IMR-90 (cell line): ENCODE results near the gene SDR9C7.

ENCODE experiments used
- FOS ChIP-seq: fragments of 150-350 bp; IDR thresholded peaks from 2 replicates; pipeline ENCODE4 v1.6.1; 2016; ENCODE audit warnings: low read depth, low read length
- POLR2A ChIP-seq: IDR thresholded peaks from 2 replicates; pipeline ENCODE4 v1.6.1; 2012; ENCODE audit warnings: mild to moderate bottlenecking, low read depth, low read length
- RFX5 ChIP-seq: IDR thresholded peaks from 2 replicates; pipeline ENCODE4 v1.8.0; 2012; ENCODE audit warnings: low read depth, mild to moderate bottlenecking, low read length, moderate library complexity
- TF ChIP-seq, protein P1 (sequence below): conservative IDR thresholded peaks from 2 replicates; pipeline ENCODE4 v1.5.1; 2012; ENCODE audit warnings: mild to moderate bottlenecking, low read depth, low read length, improper control_type of control experiment

DNA sequence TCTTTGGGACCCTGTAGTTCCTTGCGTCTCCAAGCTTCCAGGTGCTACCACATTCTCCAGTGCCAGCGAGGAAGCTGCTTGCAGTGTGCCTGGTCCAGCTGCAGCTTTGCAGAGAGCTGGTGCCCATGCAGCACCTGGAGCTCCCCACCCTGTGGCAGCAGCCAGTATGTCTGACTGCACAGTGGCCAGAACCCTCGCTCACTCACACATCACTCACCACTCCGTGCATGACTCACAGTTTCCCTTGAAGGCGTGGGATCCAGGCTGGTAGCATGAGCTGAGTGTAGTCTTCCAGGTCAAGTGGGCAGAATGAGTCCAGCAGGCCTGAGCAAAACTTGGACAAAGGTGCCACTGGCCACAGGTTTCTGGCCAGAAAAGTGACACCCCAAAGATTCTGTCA is 33.6 kb downstream of the SDR9C7 start:
- TF ChIP-seq, protein P1, sequence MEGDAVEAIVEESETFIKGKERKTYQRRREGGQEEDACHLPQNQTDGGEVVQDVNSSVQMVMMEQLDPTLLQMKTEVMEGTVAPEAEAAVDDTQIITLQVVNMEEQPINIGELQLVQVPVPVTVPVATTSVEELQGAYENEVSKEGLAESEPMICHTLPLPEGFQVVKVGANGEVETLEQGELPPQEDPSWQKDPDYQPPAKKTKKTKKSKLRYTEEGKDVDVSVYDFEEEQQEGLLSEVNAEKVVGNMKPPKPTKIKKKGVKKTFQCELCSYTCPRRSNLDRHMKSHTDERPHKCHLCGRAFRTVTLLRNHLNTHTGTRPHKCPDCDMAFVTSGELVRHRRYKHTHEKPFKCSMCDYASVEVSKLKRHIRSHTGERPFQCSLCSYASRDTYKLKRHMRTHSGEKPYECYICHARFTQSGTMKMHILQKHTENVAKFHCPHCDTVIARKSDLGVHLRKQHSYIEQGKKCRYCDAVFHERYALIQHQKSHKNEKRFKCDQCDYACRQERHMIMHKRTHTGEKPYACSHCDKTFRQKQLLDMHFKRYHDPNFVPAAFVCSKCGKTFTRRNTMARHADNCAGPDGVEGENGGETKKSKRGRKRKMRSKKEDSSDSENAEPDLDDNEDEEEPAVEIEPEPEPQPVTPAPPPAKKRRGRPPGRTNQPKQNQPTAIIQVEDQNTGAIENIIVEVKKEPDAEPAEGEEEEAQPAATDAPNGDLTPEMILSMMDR = no peak
- no peak for TF ChIP-seq FOS
- TF ChIP-seq POLR2A = no peak
- TF ChIP-seq RFX5 = no peak
